GM12865 (cell line): ENCODE measurements around the gene GPC3.

Experiments
- DNase-seq: peaks from one replicate; pipeline ENCODE4 v3.0.0; 2010; ENCODE audit warnings: low read depth
- H3K4me3 ChIP-seq: 2 replicates; pipeline ENCODE4 v1.5.1; 2011; ENCODE audit warnings: mild to moderate bottlenecking, low read depth, low read length, control low read depth
- CTCF ChIP-seq: IDR thresholded peaks from 2 replicates; pipeline ENCODE4 v1.5.1; 2011; ENCODE audit warnings: low read length, control low read depth, low read depth, inconsistent platforms; ENCODE audit not compliant: insufficient read depth; ENCODE audit errors: missing control alignments

GPC3 gene

GRCh38 chrX:133579631-133580030 lies 405.8 kb downstream of the GPC3 start:
- TF ChIP-seq CTCF = no peak
- no peak for DNase-seq
- no peak overlapping the region for H3K4me3 ChIP-seq

DNA sequence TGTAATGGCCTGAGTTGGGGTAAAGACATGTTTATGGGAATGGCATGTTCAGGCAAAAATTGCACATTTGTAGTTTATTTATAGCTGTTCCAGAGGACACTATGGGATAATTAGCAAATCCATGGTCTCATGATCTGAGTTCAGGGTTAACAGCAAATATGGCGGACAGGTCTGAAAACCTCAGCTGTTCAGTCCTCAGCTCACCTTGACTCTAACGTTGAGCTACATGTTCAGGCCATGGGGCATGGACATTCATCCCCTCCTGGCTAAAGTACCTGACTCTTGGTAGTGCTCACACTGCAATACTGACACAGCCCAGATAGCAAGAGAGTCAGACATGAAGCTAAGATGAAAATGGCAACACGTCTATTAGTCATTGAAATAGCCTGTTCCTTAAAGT lies 408.5 kb downstream of the GPC3 start:
- no peak for DNase-seq
- TF ChIP-seq CTCF = no peak
- no peak overlapping the region for H3K4me3 ChIP-seq

GRCh38 chrX:133575501-133576136 lies 409.8 kb downstream of the GPC3 start:
- TF ChIP-seq CTCF = no peak
- no peak for DNase-seq
- no peak overlapping the region for H3K4me3 ChIP-seq

DNA sequence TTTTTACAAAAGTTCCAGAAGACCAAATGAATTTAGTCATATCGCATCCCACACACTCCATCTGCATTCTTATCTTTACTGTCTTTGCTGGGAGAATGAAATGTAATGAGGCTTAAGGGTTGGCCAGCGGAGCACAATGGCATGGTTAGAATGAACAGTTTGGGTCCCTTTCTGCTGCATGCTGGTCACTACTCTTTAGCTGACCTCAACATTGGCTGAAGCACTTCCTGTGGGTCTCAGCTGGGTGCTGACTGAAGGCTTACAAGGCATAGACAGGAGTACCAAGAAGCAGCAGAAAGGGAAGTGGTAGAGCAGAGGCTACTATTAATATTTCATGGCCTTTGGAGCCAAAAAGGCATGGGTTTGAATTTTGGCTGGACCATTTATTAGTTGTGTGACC lies 410.7 kb downstream of the GPC3 start:
- DNase-seq = no peak
- no peak overlapping the region for H3K4me3 ChIP-seq
- TF ChIP-seq CTCF = no peak

GRCh38 chrX:133570549-133570948 lies 414.8 kb downstream of the GPC3 start:
- no peak overlapping the region for H3K4me3 ChIP-seq
- DNase-seq = no peak
- no peak for TF ChIP-seq CTCF

DNA sequence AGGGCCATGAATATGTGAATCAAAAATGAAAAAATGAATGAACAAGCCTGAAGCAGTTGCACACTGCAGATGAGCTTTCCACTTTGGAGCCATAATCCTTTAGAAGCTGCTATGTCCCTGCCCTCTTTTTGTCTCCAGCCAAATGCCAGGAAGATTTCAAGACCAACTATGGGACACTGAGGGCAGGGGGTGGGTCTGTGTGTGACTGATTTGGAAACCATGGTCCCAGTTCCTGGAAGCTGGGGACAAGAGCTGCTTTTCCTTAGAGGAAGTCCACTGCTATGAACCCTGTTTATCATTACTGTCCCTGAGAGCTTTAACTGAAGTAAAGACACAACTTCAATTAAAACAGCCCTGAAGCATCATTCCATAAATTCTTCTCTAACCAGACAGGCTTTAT lies 416.2 kb downstream of the GPC3 start:
- no peak for DNase-seq
- H3K4me3 ChIP-seq = no peak overlapping the region
- no peak for TF ChIP-seq CTCF

- no peak for TF ChIP-seq CTCF
- no peak overlapping the region for H3K4me3 ChIP-seq
- no peak for DNase-seq
These were observed 417.3 kb downstream of the GPC3 start for GRCh38 chrX:133568109-133568508.
